ACC112 (cell line): ENCODE results near the gene INS.

Source experiments
- H2AFZ ChIP-seq: fragments of 200-600 bp; sonication (generic); one replicate; pipeline ENCODE4 v1.6.0; 2017; ENCODE audit warnings: antibody characterized with exemption, low read length; ENCODE audit not compliant: unreplicated experiment
- H3K27ac ChIP-seq: fragments of 200-600 bp; sonication (generic); 2 replicates; pipeline ENCODE4 v1.5.1; 2014; ENCODE audit warnings: low read depth, mild to moderate bottlenecking, antibody characterized with exemption, low read length, moderate library complexity
- H3K27me3 ChIP-seq: fragments of 200-600 bp; sonication (generic); 2 replicates; pipeline ENCODE4 v1.6.1; 2014; ENCODE audit warnings: mild to moderate bottlenecking, antibody characterized with exemption, low read length, moderate library complexity, mixed read lengths; ENCODE audit not compliant: insufficient read depth
- H3K36me3 ChIP-seq: fragments of 200-600 bp; sonication (generic); 2 replicates; pipeline ENCODE4 v1.6.1; 2016; ENCODE audit warnings: mild to moderate bottlenecking, antibody characterized with exemption, low read length, moderate library complexity, mixed read lengths; ENCODE audit not compliant: insufficient read depth
- H3K4me1 ChIP-seq: fragments of 200-600 bp; sonication (generic); one replicate; pipeline ENCODE4 v1.6.1; 2016; ENCODE audit warnings: low read length, mixed read lengths; ENCODE audit not compliant: insufficient read depth, unreplicated experiment, control insufficient read depth
- H3K4me3 ChIP-seq: fragments of 200-600 bp; sonication (generic); 2 replicates; pipeline ENCODE4 v1.5.1; 2014; ENCODE audit warnings: mild to moderate bottlenecking, low read depth, low read length
- H3K79me2 ChIP-seq: fragments of 200-600 bp; sonication (generic); one replicate; pipeline ENCODE4 v1.6.0; 2016; ENCODE audit warnings: low read length; ENCODE audit not compliant: control insufficient read depth, unreplicated experiment, insufficient read depth

Gene INS

GRCh38 chr11:2149864-2150847 lies 10.9 kb downstream of the INS start:
- no peak overlapping the region for H3K27ac ChIP-seq
- H3K4me3 ChIP-seq, result no peak overlapping the region
- H3K79me2 ChIP-seq, result no peaks in the 10 kb centered on the region
- H3K4me1 ChIP-seq, result no peaks in the 10 kb centered on the region
- H2AFZ ChIP-seq, result no peak overlapping the region
- H3K36me3 ChIP-seq, result no peaks in the 10 kb centered on the region
- peaks cover 48% of the 10 kb centered on the region for H3K27me3 ChIP-seq

- no peaks in the 10 kb centered on the region for H3K36me3 ChIP-seq
- no peaks in the 10 kb centered on the region for H3K79me2 ChIP-seq
- peaks cover 55% of the 10 kb centered on the region for H3K27me3 ChIP-seq
- H2AFZ ChIP-seq, result no peak overlapping the region
- H3K27ac ChIP-seq, result no peak overlapping the region
- no peak overlapping the region for H3K4me3 ChIP-seq
- no peaks in the 10 kb centered on the region for H3K4me1 ChIP-seq
Measured at GRCh38 chr11:2149460-2149859, 11.5 kb downstream of the INS start.

- Histone ChIP-seq H3K27ac (no peak overlapping the region), H3K4me3 (no peak overlapping the region), H3K79me2 (no peaks in the 10 kb centered on the region), H3K4me1 (no peaks in the 10 kb centered on the region), H3K36me3 (no peaks in the 10 kb centered on the region), H2AFZ (no peak overlapping the region), H3K27me3 (peaks cover 64% of the 10 kb centered on the region)
Measured at GRCh38 chr11:2148595-2148994, 12.4 kb downstream of the INS start.

GRCh38 chr11:2147391-2147790 lies 13.6 kb downstream of the INS start:
- H3K4me3 ChIP-seq, result no peak overlapping the region
- H3K27ac ChIP-seq, result no peak overlapping the region
- no peaks in the 10 kb centered on the region for H3K79me2 ChIP-seq
- H2AFZ ChIP-seq, result no peak overlapping the region
- peaks cover 5% of the 10 kb centered on the region for H3K4me1 ChIP-seq
- no peaks in the 10 kb centered on the region for H3K36me3 ChIP-seq
- H3K27me3 ChIP-seq, result peaks cover 67% of the 10 kb centered on the region

GRCh38 chr11:2146051-2146450 lies 15.0 kb downstream of the INS start:
- H3K27ac ChIP-seq, result no peak overlapping the region
- peaks cover 73% of the 10 kb centered on the region for H3K27me3 ChIP-seq
- peaks cover 11% of the 10 kb centered on the region for H3K4me1 ChIP-seq
- H2AFZ ChIP-seq, result no peak overlapping the region
- H3K79me2 ChIP-seq, result no peaks in the 10 kb centered on the region
- H3K4me3 ChIP-seq, result no peak overlapping the region
- no peaks in the 10 kb centered on the region for H3K36me3 ChIP-seq

GRCh38 chr11:2144544-2145248 lies 16.3 kb downstream of the INS start:
- Histone ChIP-seq H3K36me3 (no peaks in the 10 kb centered on the region), H2AFZ (no peak overlapping the region), H3K79me2 (no peaks in the 10 kb centered on the region), H3K27ac (no peak overlapping the region), H3K4me3 (no peak overlapping the region), H3K4me1 (peaks cover 11% of the 10 kb centered on the region), H3K27me3 (peaks cover 83% of the 10 kb centered on the region)

DNA sequence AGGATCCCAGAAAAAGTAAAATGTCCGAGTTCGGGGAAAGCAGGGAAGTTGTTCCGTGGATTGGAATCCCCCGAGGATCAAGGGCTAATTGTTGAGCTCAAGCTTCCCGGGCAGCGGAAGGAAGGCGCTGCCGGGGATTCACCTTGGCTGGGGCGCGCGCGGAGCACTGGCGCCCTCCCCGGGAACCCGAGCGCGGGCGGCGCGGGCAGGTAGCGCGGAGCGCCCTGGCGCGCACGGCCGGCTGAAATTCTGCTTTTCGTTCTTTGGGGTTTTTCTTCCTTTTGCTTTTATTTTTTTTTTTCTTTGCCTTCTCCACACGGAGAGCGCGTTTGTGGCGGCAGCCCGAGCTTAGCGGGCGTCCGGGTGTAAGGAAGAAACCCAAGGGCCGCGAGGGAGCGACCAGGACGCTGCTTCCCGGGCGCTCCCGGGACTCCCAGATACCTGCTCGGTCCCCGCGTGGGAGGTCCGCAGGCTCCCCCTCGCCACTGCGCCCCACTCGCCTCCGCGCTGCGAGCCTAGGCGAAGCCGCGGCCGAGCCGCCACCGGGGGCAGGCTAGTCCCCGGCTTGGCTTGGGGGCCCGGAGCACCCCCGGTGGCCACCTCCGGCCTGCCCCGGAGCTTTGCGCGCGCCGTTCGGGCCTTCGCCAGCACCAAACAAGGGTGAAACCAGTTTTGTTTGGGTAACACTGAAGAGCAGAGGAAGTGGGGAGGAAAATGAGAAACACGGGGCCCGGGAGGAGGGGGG lies 17.0 kb downstream of the INS start:
- no peak overlapping the region for H2AFZ ChIP-seq
- no peak overlapping the region for H3K4me3 ChIP-seq
- H3K4me1 ChIP-seq, result peaks cover 11% of the 10 kb centered on the region
- H3K36me3 ChIP-seq, result no peaks in the 10 kb centered on the region
- peaks cover 79% of the 10 kb centered on the region for H3K27me3 ChIP-seq
- no peaks in the 10 kb centered on the region for H3K79me2 ChIP-seq
- no peak overlapping the region for H3K27ac ChIP-seq

DNA sequence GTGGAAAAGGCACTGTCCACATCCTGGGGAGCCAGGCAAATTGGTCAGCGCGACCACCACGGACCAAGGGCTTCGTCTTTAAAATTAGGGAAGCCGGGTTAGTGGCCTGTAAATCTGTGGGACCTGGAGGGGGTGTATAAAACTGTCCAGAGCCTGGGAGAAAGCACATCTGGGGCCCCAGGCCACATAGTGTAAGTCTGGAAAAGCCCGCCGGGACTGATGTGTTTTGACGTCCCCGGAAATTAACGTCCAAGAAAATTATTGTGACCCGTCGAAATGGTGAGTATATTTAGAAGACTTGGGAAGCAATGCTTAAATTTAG lies 17.6 kb downstream of the INS start:
- H3K4me3 ChIP-seq, result no peak overlapping the region
- H2AFZ ChIP-seq, result no peak overlapping the region
- H3K36me3 ChIP-seq, result no peaks in the 10 kb centered on the region

DNA sequence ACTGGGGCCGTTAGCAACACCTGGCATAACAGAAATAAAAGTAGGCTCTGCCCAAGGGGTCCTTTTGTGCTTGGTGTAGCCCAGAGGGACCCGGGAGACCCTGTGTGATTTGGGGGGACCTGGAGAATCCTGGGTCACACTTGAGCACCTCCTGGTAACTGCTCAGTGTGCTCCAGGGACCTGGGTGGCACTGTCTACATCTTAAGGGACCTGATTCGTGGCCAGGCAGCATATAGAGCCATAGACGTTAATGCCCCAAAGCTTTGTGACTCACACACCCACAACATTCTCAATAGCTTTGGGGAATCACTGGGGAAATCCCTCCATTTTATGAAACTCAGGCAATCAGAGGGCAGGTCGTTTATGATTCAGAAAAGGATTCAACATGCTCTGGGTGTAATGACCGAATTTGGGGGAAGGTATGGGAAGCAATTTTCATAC lies 18.2 kb downstream of the INS start:
- Histone ChIP-seq H3K4me1 (peaks cover 11% of the 10 kb centered on the region), H2AFZ (no peak overlapping the region), H3K27me3 (peaks cover 80% of the 10 kb centered on the region), H3K4me3 (no peak overlapping the region), H3K27ac (no peak overlapping the region), H3K36me3 (no peaks in the 10 kb centered on the region), H3K79me2 (no peaks in the 10 kb centered on the region)

More for the DNA sequence above, 17.6 kb downstream of the INS start:
- peaks cover 79% of the 10 kb centered on the region for H3K27me3 ChIP-seq
- H3K4me1 ChIP-seq, result peaks cover 11% of the 10 kb centered on the region
- no peaks in the 10 kb centered on the region for H3K79me2 ChIP-seq
- no peak overlapping the region for H3K27ac ChIP-seq

GRCh38 chr11:2142300-2142759 lies 18.7 kb downstream of the INS start:
- no peak overlapping the region for H2AFZ ChIP-seq
- H3K36me3 ChIP-seq, result no peaks in the 10 kb centered on the region
- no peaks in the 10 kb centered on the region for H3K79me2 ChIP-seq
- no peak overlapping the region for H3K27ac ChIP-seq
- H3K27me3 ChIP-seq, result peaks cover 80% of the 10 kb centered on the region
- peaks cover 11% of the 10 kb centered on the region for H3K4me1 ChIP-seq
- H3K4me3 ChIP-seq, result no peak overlapping the region
